ENCODE results near the gene PPP2R2B. TPM values are rescaled to one million over a fixed set of nuclear protein-coding genes. Genes with fewer than 3 reads are reported as not detected.
A peak's percentile ranks its signal among the peaks of the same experiment; 100 is the strongest.

PPP2R2B gene
- total and polyA plus RNA-seq, 2 of the 4 experiments (the other 2 are of a cell fraction) = not detected

DNA sequence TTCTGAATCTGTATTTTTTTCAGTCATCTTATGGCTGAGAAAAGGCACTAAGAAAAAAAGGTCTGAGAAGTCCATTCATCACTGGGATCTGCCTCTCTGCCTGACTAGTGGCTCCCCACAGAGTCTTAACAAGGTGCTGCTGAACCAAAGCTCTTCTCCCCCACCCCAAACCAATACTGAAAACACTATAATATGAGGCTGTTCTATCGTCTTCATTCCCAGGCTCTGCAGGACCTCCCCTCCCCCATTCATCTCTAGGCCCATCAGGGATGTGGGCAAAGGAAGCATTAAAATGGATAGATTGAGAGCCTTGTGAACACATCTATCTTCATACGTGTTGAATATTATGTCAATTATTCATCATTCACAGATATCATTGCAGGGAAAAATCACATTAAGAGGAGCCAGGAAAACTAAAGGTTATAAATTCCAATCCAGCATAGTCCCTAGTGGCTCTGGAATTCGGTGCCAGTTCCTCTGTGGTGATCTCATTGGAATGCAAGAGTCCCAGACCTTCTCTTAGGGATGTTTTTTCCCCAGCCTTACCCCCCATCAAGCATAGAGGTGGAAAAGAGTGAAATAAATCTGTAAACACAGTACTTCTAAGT, 318.2 kb downstream of the PPP2R2B start:
- peak overlapping the region in 1 of 2 experiments; percentile 57; a peak in 1 of 4 replicates for H4K8ac ChIP-seq (ENCODE audit: low read depth in 2 of 2, low read length in 2 of 2)
- WGBS, 2 experiments (ENCODE audit: extremely low coverage in 2 of 2, insufficient read length in 1 of 2) = no CpG with 5 or more reads among the region's 3 CpGs
- peak; percentile 59 for ATAC-seq (ENCODE audit: low read depth)
- H3K4me3 ChIP-seq (ENCODE audit: insufficient read depth, low read depth, low read length) = no peak overlapping the region
- H3K9ac ChIP-seq (ENCODE audit: low read depth, low read length) = no peak overlapping the region
- no peak overlapping the region for H4K91ac ChIP-seq (ENCODE audit: insufficient read depth, low read depth, low read length)
- in situ Hi-C loops (cut with MboI; ENCODE audit: low sequenced_read_pairs) = no loop called here
- TF ChIP-seq SMC3 (IDR thresholded peaks at IDR 0.05; ENCODE audit: low read depth, low read length) (no peak), MAZ (IDR thresholded peaks at IDR 0.05; ENCODE audit: borderline replicate concordance, low read depth, low read length) (no peak), RFX5 (IDR thresholded peaks at IDR 0.05; ENCODE audit: low read depth, low read length) (no peak), FOS (IDR thresholded peaks at IDR 0.05; ENCODE audit: low read depth, low read length) (no peak), BHLHE40 (IDR thresholded peaks at IDR 0.05; ENCODE audit: low read depth, low read length) (no peak), POLR2A (IDR thresholded peaks at IDR 0.05; ENCODE audit: low read depth, low read length) (no peak), RCOR1 (IDR thresholded peaks at IDR 0.05; ENCODE audit: insufficient replicate concordance, low read length) (no peak), CHD1 (IDR thresholded peaks at IDR 0.05; ENCODE audit: low read depth, low read length) (no peak), MAFK (IDR thresholded peaks at IDR 0.05; ENCODE audit: low read depth, low read length) (no peak), USF2 (IDR thresholded peaks at IDR 0.05; ENCODE audit: low read depth, low read length) (no peak), RAD21 (IDR thresholded peaks at IDR 0.05; ENCODE audit: low read length) (no peak), MXI1 (IDR thresholded peaks at IDR 0.05; ENCODE audit: borderline replicate concordance, low read depth, low read length) (no peak), CEBPB (IDR thresholded peaks at IDR 0.05; ENCODE audit: low read depth, low read length) (no peak), NFE2L2 (IDR thresholded peaks at IDR 0.05; ENCODE audit: low read depth, low read length) (no peak)
- TF ChIP-seq, protein P1, sequence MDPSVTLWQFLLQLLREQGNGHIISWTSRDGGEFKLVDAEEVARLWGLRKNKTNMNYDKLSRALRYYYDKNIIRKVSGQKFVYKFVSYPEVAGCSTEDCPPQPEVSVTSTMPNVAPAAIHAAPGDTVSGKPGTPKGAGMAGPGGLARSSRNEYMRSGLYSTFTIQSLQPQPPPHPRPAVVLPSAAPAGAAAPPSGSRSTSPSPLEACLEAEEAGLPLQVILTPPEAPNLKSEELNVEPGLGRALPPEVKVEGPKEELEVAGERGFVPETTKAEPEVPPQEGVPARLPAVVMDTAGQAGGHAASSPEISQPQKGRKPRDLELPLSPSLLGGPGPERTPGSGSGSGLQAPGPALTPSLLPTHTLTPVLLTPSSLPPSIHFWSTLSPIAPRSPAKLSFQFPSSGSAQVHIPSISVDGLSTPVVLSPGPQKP (IDR thresholded peaks at IDR 0.05; ENCODE audit: borderline replicate concordance, low read depth, low read length) = no peak
- TF ChIP-seq, protein P2, sequence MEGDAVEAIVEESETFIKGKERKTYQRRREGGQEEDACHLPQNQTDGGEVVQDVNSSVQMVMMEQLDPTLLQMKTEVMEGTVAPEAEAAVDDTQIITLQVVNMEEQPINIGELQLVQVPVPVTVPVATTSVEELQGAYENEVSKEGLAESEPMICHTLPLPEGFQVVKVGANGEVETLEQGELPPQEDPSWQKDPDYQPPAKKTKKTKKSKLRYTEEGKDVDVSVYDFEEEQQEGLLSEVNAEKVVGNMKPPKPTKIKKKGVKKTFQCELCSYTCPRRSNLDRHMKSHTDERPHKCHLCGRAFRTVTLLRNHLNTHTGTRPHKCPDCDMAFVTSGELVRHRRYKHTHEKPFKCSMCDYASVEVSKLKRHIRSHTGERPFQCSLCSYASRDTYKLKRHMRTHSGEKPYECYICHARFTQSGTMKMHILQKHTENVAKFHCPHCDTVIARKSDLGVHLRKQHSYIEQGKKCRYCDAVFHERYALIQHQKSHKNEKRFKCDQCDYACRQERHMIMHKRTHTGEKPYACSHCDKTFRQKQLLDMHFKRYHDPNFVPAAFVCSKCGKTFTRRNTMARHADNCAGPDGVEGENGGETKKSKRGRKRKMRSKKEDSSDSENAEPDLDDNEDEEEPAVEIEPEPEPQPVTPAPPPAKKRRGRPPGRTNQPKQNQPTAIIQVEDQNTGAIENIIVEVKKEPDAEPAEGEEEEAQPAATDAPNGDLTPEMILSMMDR (conservative IDR thresholded peaks at IDR 0.05; ENCODE audit: low read depth, low read length) = no peak
- no peak overlapping the region for H3K56ac ChIP-seq (ENCODE audit: extremely low read depth, insufficient read depth, low read length)
- ChIA-PET POLR2A (ENCODE audit: unreplicated experiment) (no interaction called here), CTCF (no interaction called here)
- H2AFZ ChIP-seq (replicated peaks; ENCODE audit: low read length, poor library complexity) = no peak overlapping the region
- H3K4ac ChIP-seq (ENCODE audit: low read depth, low read length) = no peak overlapping the region
- H2BK120ac ChIP-seq (ENCODE audit: low read depth, low read length) = no peak overlapping the region
- no peaks in the 10 kb centered on the region for H3K79me1 ChIP-seq (ENCODE audit: low read depth in 1 of 2, low read length in 2 of 2)
- H3K27me3 ChIP-seq (ENCODE audit: control insufficient read depth, insufficient read depth, low read length) = no peaks in the 10 kb centered on the region
- H3K4me1 ChIP-seq (ENCODE audit: control insufficient read depth, insufficient read depth, low read length) = no peaks in the 10 kb centered on the region
- no peaks in the 10 kb centered on the region for H4K20me1 ChIP-seq (ENCODE audit: insufficient read depth, low read length)
- H2AK9ac ChIP-seq (replicated peaks; ENCODE audit: low read depth, low read length, poor library complexity) = no peak overlapping the region
- no peak overlapping the region for H3K27ac ChIP-seq (ENCODE audit: insufficient read depth, low read length)
- dilution Hi-C loops (cut with HindIII; ENCODE audit: low sequenced_read_pairs, unreplicated experiment) = no loop called here
- no peak overlapping the region for H2BK5ac ChIP-seq (ENCODE audit: low read depth, low read length, poor library complexity, severe bottlenecking)
- H3K14ac ChIP-seq (replicated peaks; ENCODE audit: low read depth, low read length) = no peak overlapping the region
- peak; percentile 5 for DNase-seq
- no peak overlapping the region for H3K4me2 ChIP-seq (ENCODE audit: low read depth, low read length)
- H3K9me3 ChIP-seq (ENCODE audit: control insufficient read depth, insufficient read depth, low read length) = no peaks in the 10 kb centered on the region
- no peaks in the 10 kb centered on the region for H3K36me3 ChIP-seq (ENCODE audit: control insufficient read depth, insufficient read depth, low read length)
- no peak overlapping the region for H3K23ac ChIP-seq (ENCODE audit: low read depth, low read length)
- intact Hi-C loops (cut with micrococcal nuclease) = no loop called here
- no peak overlapping the region for H2AK5ac ChIP-seq (ENCODE audit: low read depth, low read length)
- no peaks in the 10 kb centered on the region for H3K9me1 ChIP-seq (ENCODE audit: insufficient read depth, low read length)
- H2BK15ac ChIP-seq (ENCODE audit: low read depth, low read length) = no peak overlapping the region
- no peak overlapping the region; the same call in 1 of the 2 replicates for H3K18ac ChIP-seq (ENCODE audit: low read depth, low read length)
- BruUV-seq (replicated peaks) = no TSS peak
- no peak overlapping the region for H4K5ac ChIP-seq (ENCODE audit: low read depth, low read length)
- H2BK20ac ChIP-seq (ENCODE audit: low read depth, low read length) = no peak overlapping the region
